ENCODE data around the gene BRD3OS. TPM values are rescaled to one million over a fixed set of nuclear protein-coding genes. Genes with fewer than 3 reads are reported as not detected.

BRD3OS gene
- 41.0 and 49.5 TPM in 2 replicates for total RNA-seq (2014; rRNA removed; shearing (Covaris generic); ENCODE audit: low replicate concordance)

GRCh38 chr9:134024828-134025605 is at the start of gene BRD3OS:
Gene BRD3OS (plus strand): TSS chr9:134025481. CDS start chr9:134026748, 1,267 bp downstream.
- Histone ChIP-seq H3K9me3 (ENCODE audit: low read length) (no peaks in the 10 kb centered on the region), H3K27ac (ENCODE audit: low read length) (peak within 1 kb of the TSS; percentile 75)

GRCh38 chr9:133975511-133975910 is 49.8 kb upstream of the BRD3OS start:
- Histone ChIP-seq H3K4me2 (ENCODE audit: low read depth, low read length, poor library complexity, severe bottlenecking) (no peak overlapping the region), H3K4me3 (ENCODE audit: low read length) (no peak overlapping the region), H2AFZ (ENCODE audit: low read length) (no peak overlapping the region), H3K27ac (ENCODE audit: low read length) (no peak overlapping the region), H3K9me2 (replicated peaks; ENCODE audit: insufficient read depth, low read length) (no peaks in the 10 kb centered on the region), H3K27me3 (ENCODE audit: low read length) (no peaks in the 10 kb centered on the region), H4K20me1 (ENCODE audit: insufficient read depth, low read depth, low read length) (peaks cover 86% of the 10 kb centered on the region), H3K9me3 (ENCODE audit: low read length) (no peaks in the 10 kb centered on the region), H3K79me2 (ENCODE audit: low read length) (no peaks in the 10 kb centered on the region), H3K36me3 (ENCODE audit: insufficient read depth, low read length) (no peaks in the 10 kb centered on the region), H3K4me1 (ENCODE audit: low read length) (peaks cover 14% of the 10 kb centered on the region), H3K9ac (ENCODE audit: low read length) (no peak overlapping the region)
- no peak for DNase-seq

More at GRCh38 chr9:134024828-134025605, at the start of gene BRD3OS:
- Histone ChIP-seq H3K4me2 (ENCODE audit: low read depth, low read length, poor library complexity, severe bottlenecking) (peak within 1 kb of the TSS; percentile 81), H3K27me3 (ENCODE audit: low read length) (no peaks in the 10 kb centered on the region), H3K79me2 (ENCODE audit: low read length) (0 out of 2 replicates have a peak, but pooled peaks cover 3% of the 10 kb centered on the region), H3K9me2 (replicated peaks; ENCODE audit: insufficient read depth, low read length) (no peaks in the 10 kb centered on the region), H3K9ac (ENCODE audit: low read length) (peak within 1 kb of the TSS; percentile 75), H3K4me3 (ENCODE audit: low read length) (peak within 1 kb of the TSS; percentile 77), H3K36me3 (ENCODE audit: insufficient read depth, low read length) (peaks cover 5% of the 10 kb centered on the region; the same call in 1 of the 2 replicates), H4K20me1 (ENCODE audit: insufficient read depth, low read depth, low read length) (peaks cover 5% of the 10 kb centered on the region; the same call in 1 of the 2 replicates), H2AFZ (ENCODE audit: low read length) (0 out of 2 replicates have a peak within 1 kb of the TSS, but pooled peaks have one; percentile 38), H3K4me1 (ENCODE audit: low read length) (peaks cover 18% of the 10 kb centered on the region)
- DNase-seq: peak; percentile 99

- peaks cover 88% of the 10 kb centered on the region for H4K20me1 ChIP-seq (ENCODE audit: insufficient read depth, low read depth, low read length)
- peaks cover 22% of the 10 kb centered on the region for H3K4me1 ChIP-seq (ENCODE audit: low read length)
- no peaks in the 10 kb centered on the region for H3K9me2 ChIP-seq (replicated peaks; ENCODE audit: insufficient read depth, low read length)
- no peaks in the 10 kb centered on the region for H3K79me2 ChIP-seq (ENCODE audit: low read length)
- no peaks in the 10 kb centered on the region for H3K36me3 ChIP-seq (ENCODE audit: insufficient read depth, low read length)
- H2AFZ ChIP-seq (ENCODE audit: low read length): no peak overlapping the region
- no peaks in the 10 kb centered on the region for H3K9me3 ChIP-seq (ENCODE audit: low read length)
- H3K4me3 ChIP-seq (ENCODE audit: low read length): no peak overlapping the region
- no peaks in the 10 kb centered on the region for H3K27me3 ChIP-seq (ENCODE audit: low read length)
- no peak overlapping the region for H3K27ac ChIP-seq (ENCODE audit: low read length)
- no peak overlapping the region for H3K4me2 ChIP-seq (ENCODE audit: low read depth, low read length, poor library complexity, severe bottlenecking)
- H3K9ac ChIP-seq (ENCODE audit: low read length): no peak overlapping the region
- DNase-seq: no peak
Observed at GRCh38 chr9:133976191-133976861, 49.0 kb upstream of the BRD3OS start.

GRCh38 chr9:133976887-133977286 is 48.4 kb upstream of the BRD3OS start:
- no peaks in the 10 kb centered on the region for H3K36me3 ChIP-seq (ENCODE audit: insufficient read depth, low read length)
- H3K4me1 ChIP-seq (ENCODE audit: low read length): peaks cover 25% of the 10 kb centered on the region
- H3K9me3 ChIP-seq (ENCODE audit: low read length): no peaks in the 10 kb centered on the region
- DNase-seq: no peak
- no peaks in the 10 kb centered on the region for H3K79me2 ChIP-seq (ENCODE audit: low read length)
- H3K4me3 ChIP-seq (ENCODE audit: low read length): no peak overlapping the region
- H3K9me2 ChIP-seq (replicated peaks; ENCODE audit: insufficient read depth, low read length): no peaks in the 10 kb centered on the region
- no peak overlapping the region for H3K27ac ChIP-seq (ENCODE audit: low read length)
- H4K20me1 ChIP-seq (ENCODE audit: insufficient read depth, low read depth, low read length): peaks cover 88% of the 10 kb centered on the region
- no peak overlapping the region for H3K9ac ChIP-seq (ENCODE audit: low read length)
- no peak overlapping the region for H2AFZ ChIP-seq (ENCODE audit: low read length)
- no peaks in the 10 kb centered on the region for H3K27me3 ChIP-seq (ENCODE audit: low read length)
- no peak overlapping the region for H3K4me2 ChIP-seq (ENCODE audit: low read depth, low read length, poor library complexity, severe bottlenecking)

GRCh38 chr9:133977421-133978201 is 47.7 kb upstream of the BRD3OS start:
- Histone ChIP-seq H3K27me3 (ENCODE audit: low read length) (no peaks in the 10 kb centered on the region), H3K27ac (ENCODE audit: low read length) (no peak overlapping the region), H3K4me3 (ENCODE audit: low read length) (no peak overlapping the region), H4K20me1 (ENCODE audit: insufficient read depth, low read depth, low read length) (peaks cover 89% of the 10 kb centered on the region), H3K9ac (ENCODE audit: low read length) (no peak overlapping the region), H3K9me3 (ENCODE audit: low read length) (no peaks in the 10 kb centered on the region), H3K79me2 (ENCODE audit: low read length) (no peaks in the 10 kb centered on the region), H3K36me3 (ENCODE audit: insufficient read depth, low read length) (no peaks in the 10 kb centered on the region), H3K9me2 (replicated peaks; ENCODE audit: insufficient read depth, low read length) (no peaks in the 10 kb centered on the region), H3K4me1 (ENCODE audit: low read length) (peaks cover 25% of the 10 kb centered on the region), H2AFZ (ENCODE audit: low read length) (no peak overlapping the region), H3K4me2 (ENCODE audit: low read depth, low read length, poor library complexity, severe bottlenecking) (no peak overlapping the region)
- no peak for DNase-seq

- H3K27me3 ChIP-seq (ENCODE audit: low read length): no peaks in the 10 kb centered on the region
- no peak overlapping the region for H3K27ac ChIP-seq (ENCODE audit: low read length)
- no peak overlapping the region for H3K9ac ChIP-seq (ENCODE audit: low read length)
- no peak for DNase-seq
- H3K4me2 ChIP-seq (ENCODE audit: low read depth, low read length, poor library complexity, severe bottlenecking): no peak overlapping the region
- no peak overlapping the region for H2AFZ ChIP-seq (ENCODE audit: low read length)
- H3K9me3 ChIP-seq (ENCODE audit: low read length): no peaks in the 10 kb centered on the region
- H4K20me1 ChIP-seq (ENCODE audit: insufficient read depth, low read depth, low read length): peaks cover 83% of the 10 kb centered on the region
- H3K4me1 ChIP-seq (ENCODE audit: low read length): peaks cover 25% of the 10 kb centered on the region
- no peaks in the 10 kb centered on the region for H3K36me3 ChIP-seq (ENCODE audit: insufficient read depth, low read length)
- no peaks in the 10 kb centered on the region for H3K79me2 ChIP-seq (ENCODE audit: low read length)
- H3K4me3 ChIP-seq (ENCODE audit: low read length): no peak overlapping the region
- no peaks in the 10 kb centered on the region for H3K9me2 ChIP-seq (replicated peaks; ENCODE audit: insufficient read depth, low read length)
Observed at GRCh38 chr9:133978226-133978898, 46.9 kb upstream of the BRD3OS start.

- H3K4me2 ChIP-seq (ENCODE audit: low read depth, low read length, poor library complexity, severe bottlenecking): no peak overlapping the region
- H3K79me2 ChIP-seq (ENCODE audit: low read length): no peaks in the 10 kb centered on the region
- H3K27me3 ChIP-seq (ENCODE audit: low read length): no peaks in the 10 kb centered on the region
- no peak overlapping the region for H2AFZ ChIP-seq (ENCODE audit: low read length)
- H4K20me1 ChIP-seq (ENCODE audit: insufficient read depth, low read depth, low read length): peaks cover 79% of the 10 kb centered on the region
- no peaks in the 10 kb centered on the region for H3K9me3 ChIP-seq (ENCODE audit: low read length)
- no peak overlapping the region for H3K4me3 ChIP-seq (ENCODE audit: low read length)
- no peaks in the 10 kb centered on the region for H3K9me2 ChIP-seq (replicated peaks; ENCODE audit: insufficient read depth, low read length)
- H3K9ac ChIP-seq (ENCODE audit: low read length): no peak overlapping the region
- H3K27ac ChIP-seq (ENCODE audit: low read length): no peak overlapping the region
- H3K4me1 ChIP-seq (ENCODE audit: low read length): peaks cover 25% of the 10 kb centered on the region
- H3K36me3 ChIP-seq (ENCODE audit: insufficient read depth, low read length): no peaks in the 10 kb centered on the region
- no peak for DNase-seq
Observed at GRCh38 chr9:133978899-133979272, 46.4 kb upstream of the BRD3OS start.

Data from Karpas-422 (cell line).